SK-N-MC (cell line): ENCODE measurements around the gene ADH6.

Experiments
- EZH2 ChIP-seq: fragments of 200-600 bp; sonication (generic); IDR thresholded peaks from one replicate; pipeline ENCODE4 v1.6.1; 2017; ENCODE audit warnings: antibody characterized with exemption
- POLR2AphosphoS5 ChIP-seq: IDR thresholded peaks from 2 replicates; pipeline ENCODE4 v1.6.1; 2012; ENCODE audit warnings: mild to moderate bottlenecking, low read depth, low read length, borderline replicate concordance

DNA sequence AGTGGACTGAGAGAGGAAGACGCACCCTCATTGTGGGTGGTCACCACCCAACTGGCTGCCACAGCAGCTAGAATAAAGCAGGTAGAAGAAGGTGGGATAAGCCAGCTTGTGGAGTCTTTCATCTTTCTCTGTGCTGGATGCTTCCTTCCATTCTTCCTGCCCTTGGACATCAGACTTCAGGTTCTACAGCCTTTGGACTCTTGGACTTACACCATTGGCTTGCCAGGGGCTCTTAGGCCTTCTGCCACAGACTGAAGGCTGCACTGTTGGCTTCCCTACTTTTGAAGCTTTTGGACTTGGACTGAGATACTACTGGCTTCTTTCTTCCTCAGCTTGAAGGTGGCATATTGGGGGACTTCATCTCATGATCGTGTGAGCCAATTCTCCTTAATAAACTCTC is 33.5 kb downstream of the ADH6 start:
- TF ChIP-seq POLR2AphosphoS5 (no peak), EZH2 (no peak)
